Midbrain (tissue), 1 donor: Measurements from ENCODE around the gene RIOX2.
"Not testable (repeated sequence)": the region's sequence is repeated elsewhere in the genome, so short reads cannot be mapped to it uniquely, and the experiment has no call there.

Source experiments
- DNase-seq: peaks from one replicate; lab custom pipeline; 2025; lab: John Stamatoyannopoulos, UW

The RIOX2 gene

DNA sequence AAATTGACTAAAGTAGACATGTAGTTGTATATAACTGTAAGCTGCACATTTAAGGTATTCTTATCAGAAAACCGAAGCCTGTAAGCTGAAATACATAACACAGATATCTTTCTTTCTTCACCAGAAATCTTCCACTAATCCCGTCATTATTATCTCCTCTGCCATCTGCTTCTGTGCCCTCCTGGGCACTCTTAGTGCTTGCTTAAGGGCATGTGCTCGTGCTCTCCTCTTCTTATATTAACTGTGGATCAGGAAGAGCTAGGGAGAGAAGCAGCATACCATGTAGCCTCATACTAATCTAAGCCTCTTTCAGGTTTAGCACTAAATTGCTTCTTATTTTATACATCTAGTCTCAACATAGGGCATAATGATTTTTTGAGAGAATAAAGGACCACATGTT is 60.8 kb downstream of the RIOX2 start:
- DNase-seq: no peak

DNA sequence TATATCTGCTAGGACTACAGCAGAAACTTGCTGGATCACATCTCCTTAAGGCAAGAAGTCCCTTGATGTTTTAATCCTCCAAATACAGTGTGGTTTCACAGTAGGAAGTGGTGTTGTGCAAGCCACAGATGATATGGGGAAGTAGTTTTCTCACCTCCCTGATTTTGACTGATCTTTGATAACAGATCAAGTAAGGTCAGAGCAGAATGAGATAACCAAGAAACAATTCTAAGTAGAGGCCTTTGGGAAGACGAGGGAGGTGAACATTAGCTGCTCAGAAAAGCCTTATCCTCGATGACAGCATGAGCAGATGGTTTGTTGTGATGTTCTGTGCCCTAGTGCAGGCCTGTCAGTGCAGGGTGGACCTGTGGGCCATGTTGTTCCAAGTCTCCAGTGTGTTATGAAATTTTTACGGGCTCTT is 61.3 kb downstream of the RIOX2 start:
- DNase-seq: no peak

DNA sequence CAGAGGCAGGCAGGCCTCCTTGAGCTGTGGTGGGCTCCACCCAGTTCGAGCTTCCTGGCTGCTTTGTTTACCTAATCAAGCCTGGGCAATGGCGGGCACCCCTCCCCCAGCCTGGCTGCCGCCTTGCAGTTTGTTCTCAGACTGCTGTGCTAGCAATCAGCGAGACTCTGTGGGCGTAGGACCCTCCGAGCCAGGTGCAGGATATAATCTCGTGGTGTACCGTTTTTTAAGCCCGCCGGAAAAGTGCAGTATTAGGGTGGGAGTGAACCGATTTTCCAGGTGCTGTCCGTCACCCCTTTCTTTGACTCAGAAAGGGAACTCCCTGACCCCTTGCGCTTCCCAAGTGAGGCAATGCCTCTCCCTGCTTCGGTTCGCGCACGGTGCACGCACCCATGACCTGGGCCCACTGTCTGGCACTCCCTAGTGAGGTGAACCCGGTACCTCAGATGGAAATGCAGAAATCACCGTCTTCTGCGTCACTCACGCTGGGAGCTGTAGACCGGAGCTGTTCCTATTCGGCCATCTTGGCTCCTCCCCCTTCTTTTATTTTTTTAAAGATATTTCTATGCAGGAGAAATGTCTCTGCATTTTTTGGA is 61.9 kb downstream of the RIOX2 start:
- not testable (repeated sequence) for DNase-seq

DNA sequence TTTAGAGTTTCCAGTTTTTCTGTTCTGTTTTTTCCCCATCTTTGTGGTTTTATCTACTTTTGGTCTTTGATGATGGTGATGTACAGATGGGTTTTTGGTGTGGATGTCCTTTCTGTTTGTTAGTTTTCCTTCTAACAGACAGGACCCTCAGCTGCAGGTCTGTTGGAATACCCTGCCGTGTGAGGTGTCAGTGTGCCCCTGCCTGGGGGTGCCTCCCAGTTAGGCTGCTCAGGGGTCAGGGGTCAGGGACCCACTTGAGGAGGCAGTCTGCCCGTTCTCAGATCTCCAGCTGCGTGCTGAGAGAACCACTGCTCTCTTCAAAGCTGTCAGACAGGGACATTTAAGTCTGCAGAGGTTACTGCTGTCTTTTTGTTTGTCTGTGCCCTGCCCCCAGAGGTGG is 62.4 kb downstream of the RIOX2 start:
- DNase-seq: not testable (repeated sequence)

DNA sequence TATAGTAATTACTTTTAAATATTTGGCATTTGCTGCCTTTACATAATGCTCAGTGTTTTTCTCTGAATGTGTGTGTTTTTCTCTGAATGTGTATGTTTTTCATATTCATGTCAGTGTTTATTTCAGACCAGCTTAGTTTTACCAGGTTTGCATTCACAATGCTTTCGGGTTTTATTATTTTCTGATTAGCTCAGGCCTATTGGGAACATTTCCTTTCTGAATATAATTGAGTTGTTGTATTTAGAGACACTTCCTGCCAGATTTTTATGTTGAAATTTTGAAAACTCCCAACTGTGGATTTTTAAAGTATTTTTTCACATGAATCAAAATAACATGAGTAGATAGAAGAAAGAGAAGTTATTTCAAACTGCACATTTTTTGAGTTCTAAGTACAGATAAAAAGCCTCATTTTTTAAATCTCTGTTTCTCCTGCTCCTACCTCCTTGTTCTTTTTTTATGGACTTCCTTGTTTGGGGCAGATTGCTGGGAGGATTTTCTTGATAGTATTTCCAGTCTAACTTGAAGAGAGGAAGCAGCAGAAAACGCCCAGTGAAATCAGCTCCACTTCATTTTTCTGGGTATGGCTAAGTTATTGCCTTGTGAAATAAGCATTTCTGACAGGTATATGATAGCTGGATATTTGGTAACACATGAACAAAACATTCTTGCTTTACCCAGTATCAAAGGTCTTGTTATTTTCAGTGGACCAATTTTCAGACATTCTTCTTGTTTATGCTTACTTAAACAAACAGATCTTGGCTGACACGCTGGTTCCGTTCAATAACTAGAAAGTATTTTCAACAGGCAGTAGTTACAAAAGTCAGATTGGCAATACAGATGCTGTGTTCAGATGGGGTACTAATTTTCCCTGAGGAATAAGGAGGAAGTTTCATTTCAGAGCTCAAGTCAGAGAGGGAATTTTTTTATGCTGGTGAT is 70.7 kb downstream of the RIOX2 start:
- DNase-seq: no peak

DNA sequence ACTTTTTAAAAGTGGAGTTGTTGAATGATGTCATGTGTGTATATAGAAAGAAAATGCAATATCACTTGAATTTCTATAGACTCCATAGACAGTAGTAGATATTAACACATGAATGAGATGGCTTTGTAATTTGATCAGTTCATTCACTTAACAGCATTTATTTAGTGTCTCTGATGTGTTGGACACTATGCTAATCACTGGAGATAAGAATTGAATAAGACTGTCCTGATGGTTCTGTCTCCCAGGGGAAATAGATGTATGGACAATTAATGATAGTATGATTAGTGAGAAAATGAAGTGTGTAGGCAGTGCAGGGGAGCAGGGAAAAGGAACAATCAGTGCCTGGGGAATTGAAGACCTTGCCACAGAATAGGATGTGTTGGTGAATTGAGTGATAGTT is 72.9 kb downstream of the RIOX2 start:
- no peak for DNase-seq

DNA sequence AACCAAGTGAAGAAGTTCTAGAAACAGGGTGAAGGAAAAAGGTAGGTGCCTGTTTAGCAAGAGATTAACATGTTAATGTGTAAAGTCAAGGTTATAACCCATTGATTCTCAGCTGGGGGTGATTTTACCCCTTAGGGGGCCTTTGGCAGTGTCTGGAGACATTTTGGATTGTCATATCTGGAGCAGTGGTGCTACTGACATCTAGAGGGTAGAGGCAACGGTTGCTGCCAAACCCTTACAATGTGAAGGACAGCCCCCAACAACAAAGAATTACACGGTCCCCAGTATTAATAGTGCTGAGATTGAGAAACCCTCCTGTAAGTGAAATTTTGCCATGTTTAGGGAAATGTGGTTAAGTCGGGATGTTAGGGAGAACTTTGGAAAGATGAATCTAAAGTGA is 75.7 kb downstream of the RIOX2 start:
- no peak for DNase-seq

DNA sequence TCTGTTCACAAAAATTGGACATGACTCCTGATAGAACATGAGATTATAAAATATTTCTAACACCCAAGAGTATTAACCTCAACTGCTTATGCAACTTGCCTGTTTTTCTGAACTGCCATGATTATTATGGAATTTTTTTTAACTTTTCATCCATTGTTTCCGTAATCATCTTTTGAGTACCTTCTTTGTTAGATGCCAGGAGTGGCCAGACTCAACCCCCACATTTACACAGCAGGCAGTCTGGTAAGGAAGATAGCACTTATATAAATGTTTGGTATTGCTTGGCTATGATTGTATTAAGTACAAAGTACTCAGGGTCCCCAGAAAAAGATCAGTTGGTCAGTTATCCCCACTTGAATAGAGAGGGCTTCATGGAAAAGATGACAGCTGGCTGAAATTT is 76.1 kb downstream of the RIOX2 start:
- no peak for DNase-seq

DNA sequence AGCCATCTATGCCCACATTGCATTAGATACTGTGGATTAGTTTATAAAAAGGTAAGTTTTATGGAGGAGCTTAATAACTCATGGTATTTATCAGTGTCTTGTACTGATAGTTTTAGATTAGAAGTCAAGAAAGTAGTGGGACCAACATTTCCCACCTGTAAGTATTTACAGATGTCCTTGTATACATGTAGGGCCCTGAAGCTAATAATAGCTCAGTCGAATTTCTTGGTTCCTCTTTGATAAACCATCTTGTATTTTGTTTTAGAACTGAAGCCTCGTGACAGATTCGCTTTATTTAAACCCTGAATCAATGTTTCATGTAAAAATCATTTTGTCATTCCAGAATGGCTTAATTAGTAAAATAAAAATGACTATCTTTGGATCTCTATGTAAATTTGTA is 77.0 kb downstream of the RIOX2 start:
- no peak for DNase-seq

DNA sequence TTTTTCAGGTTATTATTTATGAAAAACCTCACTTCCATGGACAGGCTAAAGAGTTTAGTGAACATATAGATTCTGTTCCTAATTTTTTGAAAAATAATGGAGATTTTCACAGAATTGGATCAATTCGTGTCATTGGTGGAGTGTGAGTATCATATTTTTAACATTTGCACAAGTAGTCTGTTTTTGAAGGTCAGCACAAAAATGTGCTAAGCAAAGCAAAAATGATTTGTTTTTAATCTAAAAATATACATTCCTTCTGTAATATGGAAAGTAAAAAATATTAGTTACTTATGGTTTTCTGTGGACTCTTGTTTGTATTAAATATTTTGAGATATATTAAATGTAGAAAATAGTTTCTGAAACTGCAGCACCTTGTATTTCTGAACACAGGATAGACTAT is 79.4 kb downstream of the RIOX2 start:
- no peak for DNase-seq
